Smooth muscle cell of the pulmonary artery (primary cell): ENCODE measurements around the gene NTS. TPM values are rescaled to one million over a fixed set of nuclear protein-coding genes. Genes with fewer than 3 reads are reported as not detected.

Source experiments
- total RNA-seq: library from RNA; depleted of rRNA; stranded (reverse); fragments of >200 nt; gene quantifications from 2 replicates; pipeline ENCODE4 v1.2.3, GENCODE V29; 2014

Gene NTS
- 0.39 and 51.1 TPM in 2 replicates for total RNA-seq

DNA sequence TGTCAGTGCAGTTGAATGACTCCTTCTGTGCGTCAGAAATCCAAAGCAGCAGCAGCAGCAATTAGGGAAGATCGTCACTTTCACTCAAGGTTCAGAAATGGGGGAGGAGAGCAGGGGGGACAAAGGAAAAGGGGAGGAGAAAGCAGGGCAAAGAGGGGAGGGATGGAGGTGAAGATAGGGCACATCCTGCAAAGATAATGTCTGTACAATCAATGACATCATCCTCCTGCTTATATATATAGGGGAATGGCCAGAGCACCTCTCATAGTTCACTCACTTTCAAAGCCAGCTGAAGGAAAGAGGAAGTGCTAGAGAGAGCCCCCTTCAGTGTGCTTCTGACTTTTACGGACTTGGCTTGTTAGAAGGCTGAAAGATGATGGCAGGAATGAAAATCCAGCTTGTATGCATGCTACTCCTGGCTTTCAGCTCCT is at the start of gene NTS:
TSS of gene NTS (plus strand) at position 265 of the 431 bp plus-strand sequence. CDS start at position 374, 109 bp downstream.

GRCh38 chr12:85836197-85837090 is 37.7 kb upstream of the NTS start, which contains the start of gene RASSF9:
Gene RASSF9 (minus strand): TSS chr12:85836409. CDS start chr12:85836201, 208 bp downstream.

Other genes starting within 250 kb of the NTS start
- gene RASSF9, start 37.9 kb upstream of the NTS start, total RNA-seq = 1.5 and 3.9 TPM in 2 replicates